NCI-H2029 (cell line): Measurements from ENCODE around the gene ACY1.

Experiments
- DNase-seq: peaks from one replicate; lab custom pipeline; 2025; lab: John Stamatoyannopoulos, UW

The ACY1 gene

GRCh38 chr3:51982838-51983577 is at the start of gene ACY1:
Gene ACY1 (plus strand): TSS chr3:51983535. CDS start chr3:51984065, 530 bp downstream.
- peak; percentile 46 for DNase-seq

GRCh38 chr3:51934139-51934850 is 49.0 kb upstream of the ACY1 start:
- no peak for DNase-seq

GRCh38 chr3:51934991-51935885 is 48.1 kb upstream of the ACY1 start:
- DNase-seq = no peak

GRCh38 chr3:51935886-51936755 is 47.2 kb upstream of the ACY1 start:
- no peak for DNase-seq

- no peak for DNase-seq
These were observed 46.3 kb upstream of the ACY1 start for GRCh38 chr3:51937014-51937413.

GRCh38 chr3:51937611-51938450 is 45.5 kb upstream of the ACY1 start:
- DNase-seq = no peak

- DNase-seq = no peak
These were observed 44.4 kb upstream of the ACY1 start for GRCh38 chr3:51938780-51939425.

GRCh38 chr3:51940648-51941462 is 42.5 kb upstream of the ACY1 start:
- no peak for DNase-seq

- DNase-seq = no peak
These were observed 41.9 kb upstream of the ACY1 start for GRCh38 chr3:51941463-51941797.

- DNase-seq = peak; percentile 97
These were observed 41.3 kb upstream of the ACY1 start, which contains the start of the genes PARP3 and RRP9 for GRCh38 chr3:51941798-51942602. Gene PARP3 (plus strand): TSS chr3:51942363. CDS start chr3:51943356, 993 bp downstream. Gene RRP9 (minus strand): TSS chr3:51941904. CDS start chr3:51941867, 37 bp downstream.

GRCh38 chr3:51942603-51943450 is 40.5 kb upstream of the ACY1 start:
- DNase-seq = no peak

GRCh38 chr3:51943451-51944391 is 39.6 kb upstream of the ACY1 start:
- no peak for DNase-seq

GRCh38 chr3:51944451-51945021 is 38.8 kb upstream of the ACY1 start:
- no peak for DNase-seq

GRCh38 chr3:51945031-51945840 is 38.1 kb upstream of the ACY1 start:
- no peak for DNase-seq
